KOPT-K1 (cell line): ENCODE data around the gene TIMP2.

Source experiments
- H3K27ac ChIP-seq: fragments of 200-600 bp; sonication (generic); 2 replicates; pipeline ENCODE4 v1.5.1; 2016; ENCODE audit warnings: antibody characterized with exemption, mild to moderate bottlenecking, low read depth, low read length; ENCODE audit not compliant: poor library complexity, severe bottlenecking
- H3K36me3 ChIP-seq: fragments of 200-600 bp; sonication (generic); 2 replicates; pipeline ENCODE4 v1.5.1; 2017; ENCODE audit warnings: antibody characterized with exemption, mild to moderate bottlenecking, low read length, moderate library complexity; ENCODE audit not compliant: insufficient read depth
- H3K9me3 ChIP-seq: fragments of 200-600 bp; sonication (generic); 2 replicates; pipeline ENCODE4 v1.5.1; 2017; ENCODE audit warnings: antibody characterized with exemption, low read length, mild to moderate bottlenecking; ENCODE audit not compliant: insufficient read depth, poor library complexity, severe bottlenecking

TIMP2 gene

GRCh38 chr17:78962345-78962983 lies 37.3 kb upstream of the TIMP2 start:
- H3K27ac ChIP-seq: no peak overlapping the region
- no peaks in the 10 kb centered on the region for H3K9me3 ChIP-seq
- peaks cover 15% of the 10 kb centered on the region for H3K36me3 ChIP-seq

- no peak overlapping the region for H3K27ac ChIP-seq
- peaks cover 6% of the 10 kb centered on the region; the same call in 1 of the 2 replicates for H3K36me3 ChIP-seq
- H3K9me3 ChIP-seq: no peaks in the 10 kb centered on the region
These were observed 36.4 kb upstream of the TIMP2 start for GRCh38 chr17:78961571-78961970.

GRCh38 chr17:78960928-78961327 lies 35.7 kb upstream of the TIMP2 start:
- Histone ChIP-seq H3K36me3 (no peaks in the 10 kb centered on the region), H3K27ac (no peak overlapping the region), H3K9me3 (no peaks in the 10 kb centered on the region)

GRCh38 chr17:78959803-78960202 lies 34.6 kb upstream of the TIMP2 start:
- Histone ChIP-seq H3K9me3 (no peaks in the 10 kb centered on the region), H3K27ac (no peak overlapping the region), H3K36me3 (no peaks in the 10 kb centered on the region)

GRCh38 chr17:78958641-78959127 lies 33.5 kb upstream of the TIMP2 start:
- H3K27ac ChIP-seq: no peak overlapping the region
- H3K9me3 ChIP-seq: no peaks in the 10 kb centered on the region
- no peaks in the 10 kb centered on the region for H3K36me3 ChIP-seq

GRCh38 chr17:78957128-78957527 lies 31.9 kb upstream of the TIMP2 start:
- H3K9me3 ChIP-seq: no peaks in the 10 kb centered on the region
- H3K27ac ChIP-seq: no peak overlapping the region
- H3K36me3 ChIP-seq: no peaks in the 10 kb centered on the region

GRCh38 chr17:78956254-78956653 lies 31.1 kb upstream of the TIMP2 start:
- Histone ChIP-seq H3K27ac (no peak overlapping the region), H3K36me3 (no peaks in the 10 kb centered on the region), H3K9me3 (peaks cover 4% of the 10 kb centered on the region)

- Histone ChIP-seq H3K36me3 (no peaks in the 10 kb centered on the region), H3K9me3 (peaks cover 20% of the 10 kb centered on the region), H3K27ac (no peak overlapping the region)
These were observed 29.5 kb upstream of the TIMP2 start for GRCh38 chr17:78954684-78955083.

- H3K9me3 ChIP-seq: peaks cover 25% of the 10 kb centered on the region
- H3K36me3 ChIP-seq: no peaks in the 10 kb centered on the region
- no peak overlapping the region for H3K27ac ChIP-seq
These were observed 28.5 kb upstream of the TIMP2 start for GRCh38 chr17:78953356-78954350.

- Histone ChIP-seq H3K27ac (no peak overlapping the region), H3K9me3 (peaks cover 25% of the 10 kb centered on the region), H3K36me3 (no peaks in the 10 kb centered on the region)
These were observed 27.5 kb upstream of the TIMP2 start for GRCh38 chr17:78952706-78953105.

- no peak overlapping the region for H3K27ac ChIP-seq
- H3K36me3 ChIP-seq: no peaks in the 10 kb centered on the region
- H3K9me3 ChIP-seq: peaks cover 25% of the 10 kb centered on the region
These were observed 26.9 kb upstream of the TIMP2 start for GRCh38 chr17:78951967-78952551.

GRCh38 chr17:78950870-78951269 lies 25.7 kb upstream of the TIMP2 start:
- Histone ChIP-seq H3K9me3 (peaks cover 25% of the 10 kb centered on the region), H3K27ac (no peak overlapping the region), H3K36me3 (no peaks in the 10 kb centered on the region)

GRCh38 chr17:78947235-78948149 lies 22.3 kb upstream of the TIMP2 start:
- Histone ChIP-seq H3K27ac (no peak overlapping the region), H3K9me3 (peaks cover 25% of the 10 kb centered on the region), H3K36me3 (no peaks in the 10 kb centered on the region)

- peaks cover 24% of the 10 kb centered on the region for H3K9me3 ChIP-seq
- H3K27ac ChIP-seq: no peak overlapping the region
- no peaks in the 10 kb centered on the region for H3K36me3 ChIP-seq
These were observed 21.4 kb upstream of the TIMP2 start for GRCh38 chr17:78946631-78947030.
